HG03025 (cell line): ENCODE results near the gene CELF5.

Source experiments
- ATAC-seq: cut with Tn5 transposase; IDR thresholded peaks from one replicate; pipeline ENCODE4 v1.9.1; 2021; ENCODE audit warnings: mild to moderate bottlenecking, moderate library complexity; ENCODE audit not compliant: unreplicated experiment, low FRiP score

CELF5 gene

DNA sequence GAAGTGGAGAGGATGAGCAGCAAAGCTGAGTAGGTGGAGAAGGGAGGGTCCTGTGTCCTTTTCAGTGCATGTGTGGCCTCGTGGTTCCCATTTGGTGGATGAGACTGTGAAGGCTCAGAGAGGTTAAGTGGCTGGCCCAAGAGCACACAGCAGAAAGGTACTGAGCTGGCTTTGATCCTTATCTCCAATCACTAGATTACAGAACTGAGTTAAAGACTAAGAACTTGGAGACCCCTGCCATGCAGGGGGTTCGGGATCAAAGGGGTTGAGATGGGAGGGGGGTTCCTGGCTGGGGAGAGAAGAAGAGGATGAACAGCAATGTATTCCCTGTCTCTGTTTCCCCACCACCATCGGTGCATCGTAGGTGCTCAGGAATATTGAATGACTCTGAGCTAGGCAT lies 11.8 kb downstream of the CELF5 start:
- ATAC-seq: no peak

DNA sequence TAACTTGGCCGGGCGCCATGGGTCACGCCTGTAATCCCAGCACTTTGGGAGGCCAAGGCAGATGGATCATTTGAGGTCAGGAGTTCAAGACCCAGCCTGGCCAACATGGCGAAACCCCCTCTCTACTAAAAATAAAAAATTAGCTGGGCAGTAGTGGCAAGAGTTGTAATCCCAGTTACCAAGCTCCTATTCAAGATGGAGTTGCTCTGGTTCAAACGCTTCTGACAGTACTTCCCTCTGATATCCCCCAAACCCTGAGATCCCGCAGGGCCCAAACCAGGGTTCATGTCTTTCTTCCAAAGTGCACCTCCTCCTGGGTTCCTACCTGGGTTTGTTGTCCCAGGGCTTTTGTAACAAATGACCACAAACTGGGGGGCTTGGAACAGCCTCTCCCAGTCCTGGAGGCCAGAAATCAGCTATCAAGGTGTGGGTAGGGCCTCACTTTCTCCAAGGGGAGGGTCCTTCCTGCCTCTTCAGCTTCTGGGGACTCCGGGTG lies 13.7 kb downstream of the CELF5 start:
- ATAC-seq: no peak

DNA sequence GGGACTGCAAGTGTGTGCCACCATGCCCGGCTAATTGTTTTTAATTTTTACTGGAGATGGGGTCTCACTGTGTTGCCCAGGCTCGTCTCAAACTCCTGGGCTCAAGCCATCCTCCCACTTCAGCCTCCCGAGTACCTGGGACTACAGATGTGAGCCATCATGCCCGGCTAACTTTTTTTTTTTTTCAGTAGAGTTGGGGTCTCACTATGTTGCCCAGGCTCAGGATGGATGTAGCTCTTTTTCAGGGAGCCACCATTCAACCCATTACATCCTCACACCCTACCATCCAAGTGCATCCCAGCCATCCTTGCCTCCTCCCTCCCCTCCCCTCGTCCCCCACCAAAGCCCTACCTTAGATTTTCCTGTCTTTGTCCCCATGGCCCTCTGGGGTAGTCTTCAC lies 14.9 kb downstream of the CELF5 start:
- no peak for ATAC-seq

DNA sequence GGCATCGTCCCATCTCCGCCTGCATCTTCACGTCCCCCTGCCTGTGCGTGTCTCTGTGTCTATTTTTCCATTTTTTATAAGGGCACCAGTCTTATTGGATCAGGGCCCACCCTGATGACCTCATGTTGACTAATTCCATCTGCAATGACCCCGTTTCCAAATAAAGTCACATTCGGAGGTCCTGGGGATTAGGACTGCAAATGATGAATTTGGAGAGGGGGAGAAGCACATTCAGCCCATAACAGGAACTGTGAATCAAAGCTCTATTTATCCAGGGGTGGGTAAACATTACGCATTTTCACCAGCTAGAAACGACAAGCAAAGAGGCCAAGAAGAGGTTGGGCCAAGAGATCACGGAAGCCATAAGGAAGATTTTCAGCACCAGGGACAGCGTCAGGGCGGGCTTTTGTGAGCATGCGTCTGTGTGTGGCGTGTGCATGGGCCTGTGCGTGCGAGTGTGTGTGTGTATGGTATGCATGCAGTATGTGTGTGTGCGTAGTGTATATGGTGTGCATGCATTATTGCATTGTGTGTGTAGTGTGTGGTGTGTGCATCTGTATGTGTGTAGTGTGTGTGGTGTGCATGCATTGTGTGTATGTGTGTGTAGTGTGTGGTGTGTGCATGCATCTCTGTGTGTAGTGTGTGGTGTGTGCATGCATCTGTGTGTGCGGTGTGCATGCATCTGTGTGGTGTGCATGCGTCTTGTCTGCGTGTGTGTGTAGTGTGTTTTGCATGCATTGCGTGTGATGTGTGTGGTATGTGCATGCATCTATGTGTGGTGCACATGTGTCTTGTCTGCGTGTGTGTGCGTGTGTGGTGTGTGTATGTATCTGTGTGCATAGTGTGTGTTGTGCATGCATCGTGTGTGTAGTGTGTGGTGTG lies 19.6 kb downstream of the CELF5 start:
- no peak for ATAC-seq

DNA sequence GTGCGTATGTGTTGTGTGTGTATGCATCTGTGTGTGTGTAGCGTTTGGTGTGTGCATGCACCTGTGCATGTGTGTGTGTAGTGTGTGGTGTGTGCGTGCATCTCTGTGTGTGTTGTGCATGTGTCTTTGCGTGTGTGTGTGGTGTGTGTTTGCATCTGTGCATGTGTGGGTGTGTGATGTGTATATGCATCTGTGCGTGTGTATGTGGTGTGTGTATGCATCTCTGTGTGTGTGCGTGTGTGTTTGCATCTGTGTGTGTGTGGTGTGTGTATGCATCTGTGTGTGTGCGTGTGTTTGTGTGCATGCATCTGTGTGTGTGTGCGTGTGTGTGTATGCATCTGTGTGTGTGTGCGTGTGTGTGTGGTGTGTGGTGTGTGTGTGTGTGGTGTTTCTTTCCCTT lies 20.6 kb downstream of the CELF5 start:
- ATAC-seq: no peak

DNA sequence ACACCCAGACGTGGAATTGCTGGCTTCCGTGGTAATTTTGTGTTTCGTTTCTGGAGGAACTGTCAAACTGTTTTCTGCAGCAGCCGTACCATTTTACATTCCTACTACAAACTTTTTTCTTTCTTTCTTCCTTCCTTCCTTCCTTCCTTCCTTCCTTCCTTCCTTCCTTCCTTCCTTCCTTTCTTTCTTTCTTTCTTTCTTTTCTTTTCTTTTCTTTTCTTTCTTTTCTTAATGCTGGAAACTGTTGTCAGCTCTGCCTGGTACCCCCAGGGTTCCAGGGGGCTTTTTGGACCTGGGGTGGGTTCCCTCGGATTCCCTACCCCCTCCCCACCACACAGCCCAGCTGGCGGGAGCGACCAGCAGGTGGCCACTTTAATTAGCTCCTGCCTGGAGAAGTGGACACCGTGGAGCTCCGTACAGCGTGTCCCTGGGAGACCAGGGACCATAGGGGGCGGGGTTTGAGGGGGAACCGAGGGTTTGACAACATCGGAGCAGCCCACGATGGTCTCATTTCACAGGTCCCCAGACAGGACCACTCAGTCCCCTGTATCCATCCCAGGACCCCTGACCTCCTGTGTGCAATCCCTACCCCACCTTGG lies 24.4 kb downstream of the CELF5 start:
- ATAC-seq: no peak

DNA sequence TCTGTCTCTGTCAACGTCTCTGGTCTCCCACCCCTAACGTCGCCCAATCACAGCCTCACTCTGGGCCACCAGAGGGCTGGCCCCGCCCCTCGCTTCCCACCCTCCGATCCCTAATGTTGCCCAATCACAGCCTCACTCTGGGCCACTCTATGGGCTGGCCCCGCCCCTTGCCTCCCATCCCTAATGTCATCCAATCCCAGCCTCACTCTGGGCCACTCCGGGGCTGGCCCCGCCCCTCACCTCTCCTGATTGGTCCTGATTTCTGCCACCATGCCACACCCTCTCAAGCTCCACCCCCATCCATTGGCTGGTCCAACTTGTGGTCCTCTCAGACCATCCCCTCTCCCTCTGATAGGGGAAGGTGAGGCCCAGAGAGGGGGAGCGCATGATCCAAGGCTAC lies 24.9 kb downstream of the CELF5 start:
- no peak for ATAC-seq

DNA sequence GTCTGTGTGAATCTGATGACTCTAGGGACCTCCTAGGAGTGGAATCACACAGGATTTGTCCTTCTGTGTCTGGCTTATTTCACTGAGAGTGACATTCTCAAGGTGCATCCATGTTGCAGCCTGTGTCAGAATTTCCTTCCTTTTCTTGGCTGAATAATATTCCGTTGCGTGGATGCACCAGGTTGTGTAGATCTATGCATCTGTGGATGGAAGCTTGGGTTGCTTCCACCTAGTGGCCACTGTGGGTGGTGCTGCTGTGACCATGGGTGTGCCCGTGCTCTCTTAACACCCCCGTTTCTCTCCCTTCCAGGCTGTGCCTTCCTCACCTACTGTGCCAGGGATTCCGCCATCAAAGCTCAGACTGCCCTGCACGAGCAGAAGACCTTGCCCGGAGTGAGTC lies 26.2 kb downstream of the CELF5 start:
- ATAC-seq: no peak

DNA sequence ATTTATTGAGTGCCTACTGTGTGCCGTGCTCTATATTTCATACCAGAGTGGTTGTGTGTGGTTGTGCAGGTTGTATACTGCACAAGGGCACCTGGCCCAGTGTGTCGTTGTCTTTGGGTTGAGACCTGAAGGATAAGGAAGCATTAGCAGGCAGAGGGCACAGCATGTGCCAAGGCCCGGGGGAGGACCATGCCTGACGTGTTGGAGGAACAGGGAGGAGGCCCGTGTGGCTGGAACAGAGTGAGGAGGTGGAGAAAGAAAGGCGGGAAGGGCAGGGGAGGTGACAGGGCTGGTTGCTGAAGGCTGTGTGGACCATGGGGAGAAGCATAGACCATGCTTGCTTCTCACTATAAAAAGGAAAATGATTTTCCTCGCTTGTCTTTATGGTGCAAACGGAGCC lies 26.8 kb downstream of the CELF5 start:
- no peak for ATAC-seq

DNA sequence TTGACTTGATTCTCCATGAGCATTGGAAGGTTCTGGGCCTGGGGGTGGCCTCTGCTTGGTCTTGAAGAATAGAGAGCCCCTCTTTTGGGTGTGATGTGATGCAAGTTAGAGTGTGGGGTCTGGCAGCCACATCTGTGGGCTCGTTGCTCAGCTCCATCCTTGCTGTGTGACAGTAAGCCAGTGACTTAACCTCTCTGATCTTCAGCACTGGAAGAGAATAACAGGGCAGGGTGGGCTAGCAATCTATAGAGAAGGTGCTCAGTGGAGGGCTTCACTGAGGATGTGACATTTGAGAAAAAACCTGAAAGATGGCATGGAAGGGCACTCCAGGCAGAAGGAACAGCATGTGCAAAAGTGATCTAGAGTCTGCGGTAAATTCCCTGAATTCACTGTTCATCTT lies 28.2 kb downstream of the CELF5 start:
- ATAC-seq: no peak

DNA sequence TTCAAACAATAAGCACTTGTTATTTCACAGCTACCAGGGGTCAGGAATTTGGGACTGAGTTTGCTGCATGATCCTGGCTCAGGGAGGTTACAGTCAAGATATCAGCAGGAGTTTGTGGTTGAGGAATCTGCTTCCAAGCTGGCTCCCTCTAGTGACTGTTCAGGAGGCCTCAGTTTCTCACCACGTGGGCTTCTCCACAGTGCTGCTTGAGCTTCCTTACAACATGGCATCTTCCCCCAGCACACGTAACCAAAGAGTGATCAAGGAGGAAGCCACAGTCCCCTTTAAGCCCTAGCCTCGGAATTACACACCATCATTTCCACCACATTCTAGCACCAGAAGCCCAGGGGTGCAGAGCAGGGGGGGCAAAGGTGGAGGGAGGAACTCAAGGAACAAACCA lies 28.8 kb downstream of the CELF5 start:
- no peak for ATAC-seq

DNA sequence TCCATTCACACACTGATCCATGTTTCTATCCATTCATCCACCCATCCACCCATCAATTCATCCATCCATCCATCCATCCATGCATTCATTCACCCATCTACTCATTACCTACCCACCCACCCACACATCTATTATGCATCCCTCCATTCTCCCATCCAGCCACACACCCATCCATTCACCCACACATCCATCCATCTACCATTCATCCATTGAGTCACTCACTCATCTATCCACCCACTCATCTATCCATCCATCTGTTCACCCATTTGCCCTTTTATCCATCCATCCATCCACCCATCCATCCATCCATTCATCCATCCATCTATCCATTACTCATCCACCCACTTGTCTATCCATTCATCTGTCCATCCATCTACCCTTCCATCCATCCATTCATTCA lies 30.1 kb downstream of the CELF5 start:
- ATAC-seq: no peak

DNA sequence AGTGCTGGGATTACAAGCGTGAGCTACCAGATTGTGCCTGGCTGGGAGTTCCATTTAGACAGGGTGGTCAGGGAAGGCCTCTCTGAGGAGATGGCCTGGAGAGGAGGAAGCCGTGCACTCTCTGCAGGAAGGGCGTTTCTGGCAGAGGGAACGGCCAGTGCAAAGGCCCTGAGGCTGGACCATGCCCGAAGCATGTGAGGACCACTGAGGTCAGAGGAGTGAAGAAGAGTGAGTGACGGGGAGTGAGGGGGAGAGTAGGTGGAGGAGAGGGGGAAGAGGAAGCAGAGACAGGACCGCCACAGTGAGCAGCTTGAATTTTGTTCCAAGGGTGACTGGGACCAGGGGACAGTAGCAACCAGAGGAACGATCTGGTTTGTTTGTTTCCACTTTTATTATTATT lies 32.6 kb downstream of the CELF5 start:
- no peak for ATAC-seq

DNA sequence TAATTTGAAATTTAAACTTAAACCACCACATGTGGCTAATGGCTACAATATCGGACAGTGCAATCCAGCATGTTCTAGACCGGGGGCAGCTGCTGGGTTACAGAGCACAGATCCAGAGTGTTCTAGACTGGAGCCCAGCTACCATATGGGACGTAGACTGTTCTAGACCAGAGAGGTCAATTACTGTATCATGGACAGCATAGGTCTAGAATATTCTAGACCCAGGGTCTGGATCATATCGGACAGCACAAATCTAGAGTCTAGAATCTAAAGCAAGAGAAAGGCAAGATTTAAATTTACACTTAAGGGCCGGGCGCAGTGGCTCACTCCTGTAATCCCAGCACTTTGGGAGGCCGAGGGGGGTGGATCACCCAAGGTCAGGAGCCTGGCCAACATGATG lies 37.9 kb downstream of the CELF5 start:
- ATAC-seq: no peak

DNA sequence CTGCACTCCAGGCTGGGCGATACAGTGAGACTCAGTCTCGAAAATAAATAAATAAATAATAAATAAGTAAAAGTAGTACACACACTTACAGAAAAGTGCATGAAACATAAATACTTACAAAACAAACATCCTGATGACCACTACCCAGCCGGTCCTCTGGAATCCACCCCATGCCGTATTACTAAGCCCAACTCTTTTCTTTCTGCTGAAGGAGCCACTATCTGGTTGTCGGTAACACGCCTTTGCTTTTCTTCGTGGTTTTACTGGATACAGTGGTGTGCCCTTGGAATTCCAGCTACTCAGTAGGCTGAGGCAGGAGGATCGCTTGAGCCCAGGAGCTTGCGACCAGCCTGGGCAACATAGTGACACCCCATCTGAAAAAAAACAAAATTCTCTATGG lies 39.4 kb downstream of the CELF5 start:
- no peak for ATAC-seq

DNA sequence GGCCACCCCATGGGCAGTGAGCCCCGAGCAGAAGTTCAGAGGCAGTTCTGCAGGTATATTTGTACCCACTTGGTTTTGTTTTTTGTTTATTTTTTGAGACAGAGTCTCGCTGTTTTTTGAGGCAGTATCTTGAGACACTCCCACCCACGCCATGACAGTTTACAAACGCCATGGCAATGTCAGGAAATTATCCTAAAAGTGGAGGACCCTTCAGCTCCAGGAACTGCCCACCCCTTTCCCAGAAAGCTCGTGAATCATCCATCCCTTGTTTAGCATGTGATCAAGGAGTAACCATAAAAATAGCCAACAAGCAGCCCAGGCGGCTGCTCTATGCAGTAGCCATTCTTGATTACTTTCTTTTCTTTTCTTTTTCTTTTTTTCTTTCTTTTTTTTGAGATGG lies 41.0 kb downstream of the CELF5 start:
- ATAC-seq: no peak

DNA sequence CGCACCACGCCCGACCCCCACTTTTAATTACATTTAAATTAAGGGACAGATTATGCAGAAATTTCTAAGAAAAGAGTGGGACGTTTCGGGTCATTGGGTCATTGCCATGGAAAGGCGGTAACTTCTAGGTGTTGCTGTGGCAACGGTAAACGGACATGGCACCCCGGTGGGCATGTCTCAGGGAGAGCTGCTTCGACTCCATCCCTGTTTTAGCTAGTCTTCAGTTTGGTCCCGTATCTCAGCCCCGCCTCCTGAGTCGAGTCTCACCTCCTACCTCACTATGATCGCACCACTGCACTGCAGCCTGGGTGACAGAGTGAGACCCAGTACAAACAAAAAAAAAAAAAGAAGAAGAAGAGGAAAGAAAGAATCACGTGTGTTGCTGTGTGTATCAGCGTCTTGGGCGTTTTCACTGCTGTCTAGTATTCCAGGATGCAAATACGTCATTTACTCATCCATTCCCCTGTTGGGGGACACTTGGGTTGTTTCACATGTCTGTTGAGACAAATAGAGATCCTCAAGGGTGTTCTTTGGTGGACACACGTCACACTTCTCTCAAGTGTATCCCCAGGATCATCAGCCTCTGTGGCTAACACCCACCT lies 41.7 kb downstream of the CELF5 start:
- no peak for ATAC-seq

DNA sequence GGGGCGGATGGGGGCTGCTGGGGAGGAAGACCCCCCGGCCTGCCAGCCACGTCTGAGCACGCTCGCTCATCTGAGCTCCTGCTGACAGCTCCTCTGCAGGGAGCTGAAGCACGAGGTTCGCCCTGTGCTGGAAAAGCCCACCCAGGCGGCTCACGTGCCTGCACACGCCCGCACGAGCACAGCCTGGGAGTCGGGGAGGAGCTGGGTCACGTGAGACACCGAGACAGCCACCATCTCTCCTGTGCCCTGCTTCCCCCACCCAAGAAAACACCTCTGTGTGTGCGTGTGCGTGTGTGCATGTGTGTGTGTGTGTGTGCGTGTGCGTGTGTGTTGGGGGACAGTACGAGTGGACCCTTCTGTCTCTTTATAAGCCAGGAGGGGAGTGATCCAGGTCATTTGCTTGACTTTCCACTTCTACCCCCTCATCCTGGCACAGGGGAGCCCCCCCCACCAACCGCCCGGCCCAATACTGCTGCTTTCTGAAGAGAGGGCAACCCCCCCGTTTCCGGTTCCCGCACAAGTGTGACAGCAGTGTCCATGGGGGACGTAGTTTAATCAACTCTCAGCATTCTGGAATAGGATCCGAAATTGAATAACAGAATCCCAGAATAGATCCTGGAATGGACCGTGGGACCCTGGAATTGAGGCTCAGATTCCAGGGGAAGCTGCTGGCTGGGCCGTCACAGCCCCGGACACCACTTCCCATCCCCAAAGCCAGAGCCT lies 42.5 kb downstream of the CELF5 start:
- no peak for ATAC-seq

DNA sequence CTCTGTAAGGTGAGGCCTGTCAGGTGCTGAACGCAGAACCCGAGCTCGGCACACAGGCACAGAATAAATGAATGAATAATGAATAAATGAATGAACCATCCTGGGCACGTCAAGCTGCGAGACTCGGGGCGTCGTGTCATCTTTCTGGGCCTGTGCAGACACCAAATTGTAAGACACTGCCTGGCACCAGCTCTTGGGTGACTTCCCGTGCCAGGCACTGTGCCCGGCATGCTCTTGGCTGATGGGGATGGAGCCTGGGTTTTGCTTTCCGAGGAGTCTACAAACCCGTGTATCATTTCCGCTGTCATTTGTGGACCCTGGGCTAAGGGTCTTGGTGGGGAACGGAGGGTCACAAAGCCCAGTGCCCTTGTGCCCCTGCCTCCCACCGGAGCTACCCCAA lies 43.9 kb downstream of the CELF5 start:
- no peak for ATAC-seq

DNA sequence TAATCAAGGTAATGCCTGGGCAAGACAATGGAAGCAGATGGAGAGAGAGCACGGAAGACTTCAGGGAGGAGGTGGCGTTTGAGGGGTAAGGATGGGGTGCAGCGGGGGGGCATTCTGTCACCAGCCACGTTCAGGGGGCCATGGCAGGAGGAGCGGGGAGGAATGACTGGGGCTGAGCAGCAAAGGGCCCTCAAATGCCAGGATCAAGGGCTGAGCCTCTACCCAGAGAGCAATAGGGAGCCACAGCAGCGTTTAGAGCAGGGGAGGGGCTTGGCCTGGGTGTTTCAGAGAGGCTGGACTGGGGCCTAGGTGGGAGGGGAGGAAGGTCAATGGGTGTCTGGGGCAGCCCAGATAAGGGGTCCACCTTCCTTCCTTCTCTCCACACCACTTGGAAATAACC lies 44.3 kb downstream of the CELF5 start:
- ATAC-seq: no peak
